K562 treated with DMSO at 1 percent for 48 hours (cell line): ENCODE measurements around the gene B3GALT5. TPM values are rescaled to one million over a fixed set of nuclear protein-coding genes. Genes with fewer than 3 reads are reported as not detected.

Source experiments
- total RNA-seq: library from RNA; unstranded; fragments of 300-600 nt; gene quantifications from 2 replicates; pipeline ENCODE4 v1.2.3, GENCODE V29; 2022; ENCODE audit warnings: low replicate concordance; ENCODE audit errors: extremely low read depth

B3GALT5 gene, protein sequence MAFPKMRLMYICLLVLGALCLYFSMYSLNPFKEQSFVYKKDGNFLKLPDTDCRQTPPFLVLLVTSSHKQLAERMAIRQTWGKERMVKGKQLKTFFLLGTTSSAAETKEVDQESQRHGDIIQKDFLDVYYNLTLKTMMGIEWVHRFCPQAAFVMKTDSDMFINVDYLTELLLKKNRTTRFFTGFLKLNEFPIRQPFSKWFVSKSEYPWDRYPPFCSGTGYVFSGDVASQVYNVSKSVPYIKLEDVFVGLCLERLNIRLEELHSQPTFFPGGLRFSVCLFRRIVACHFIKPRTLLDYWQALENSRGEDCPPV
- not detected in 2 replicates for total RNA-seq

DNA sequence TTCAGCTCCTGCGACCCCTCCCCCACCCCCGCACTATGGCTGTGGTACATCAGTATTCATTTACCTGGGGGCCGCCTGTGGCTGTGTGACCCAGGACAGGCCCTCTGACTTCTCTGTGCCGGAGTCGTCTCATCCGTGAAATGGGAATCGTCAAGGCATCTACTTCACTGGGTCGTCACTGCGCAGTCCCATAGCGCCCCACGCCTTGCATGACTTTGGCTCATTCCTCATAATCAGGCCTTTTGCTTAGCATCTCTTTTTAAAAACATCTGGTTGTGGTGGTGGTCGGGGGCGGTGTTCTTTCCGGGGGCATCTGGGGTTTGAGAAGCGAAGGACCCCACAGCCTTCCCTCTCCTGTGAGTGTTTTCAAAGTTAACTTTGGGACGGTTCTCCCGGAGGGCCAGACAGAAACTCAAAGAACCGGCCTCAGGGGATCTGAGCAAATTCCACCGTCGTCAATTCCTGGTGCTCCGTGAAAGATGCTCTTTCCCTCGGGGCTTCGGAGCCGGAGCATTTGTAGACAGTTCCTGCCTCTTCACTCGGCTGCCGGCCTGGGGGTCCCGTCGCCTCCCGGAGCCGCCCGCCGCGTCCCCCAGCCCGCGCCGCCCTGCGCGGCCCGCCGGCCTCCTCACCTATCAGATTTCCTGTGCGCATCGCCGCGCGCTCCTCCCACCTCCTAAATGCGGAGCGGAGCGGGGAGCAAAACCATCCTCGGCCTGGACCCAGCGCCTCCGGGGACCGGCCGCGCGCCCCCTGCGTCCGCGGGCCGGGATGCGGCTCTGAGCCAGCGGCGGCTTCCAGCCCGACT, at the start of gene B3GALT5:
Gene B3GALT5 (plus strand): TSS at position 708 of the 808 bp plus-strand sequence. CDS start 47,620 bp downstream, outside the sequence.

Other genes starting within 250 kb of the B3GALT5 start
- not detected in 2 replicates for gene LCA5L, start 167.2 kb upstream of the B3GALT5 start, total RNA-seq
- gene SH3BGR, start 161.0 kb upstream of the B3GALT5 start, total RNA-seq: not detected in 2 replicates
- not detected in 2 replicates for gene IGSF5, start 132.2 kb downstream of the B3GALT5 start, total RNA-seq